ENCODE results near the gene DIAPH1.
A peak's percentile ranks its signal among the peaks of the same experiment; 100 is the strongest.

The DIAPH1 gene

DNA sequence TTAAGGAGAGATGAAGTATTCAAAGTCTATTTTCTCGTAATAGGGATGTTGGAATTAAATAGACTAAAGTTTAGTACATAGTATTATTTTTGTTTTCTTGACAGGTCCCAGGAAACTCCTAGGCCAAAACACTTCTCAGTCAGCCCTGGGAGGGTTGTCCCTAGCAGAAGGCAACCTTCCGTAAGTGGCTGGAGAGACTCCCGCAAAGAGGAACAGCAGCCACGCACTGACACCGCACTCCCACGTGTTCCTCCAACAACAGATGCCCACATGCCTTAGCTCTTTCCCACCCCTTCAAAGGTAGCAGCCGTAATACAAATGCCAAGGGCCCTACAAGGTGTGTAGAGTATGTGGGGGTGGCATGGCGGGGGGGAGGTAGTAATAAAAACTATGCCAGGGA, 101.5 kb downstream of the DIAPH1 start:
- Histone ChIP-seq H3K9me3 (ENCODE audit: severe bottlenecking) (no peaks in the 10 kb centered on the region), H3K4me1 (ENCODE audit: insufficient read depth, poor library complexity, severe bottlenecking) (peaks cover 55% of the 10 kb centered on the region), H3K27me3 (ENCODE audit: insufficient read depth, poor library complexity, severe bottlenecking) (no peaks in the 10 kb centered on the region), H3K27ac (ENCODE audit: poor library complexity, severe bottlenecking) (no peak overlapping the region), H3K36me3 (ENCODE audit: low read depth) (peaks cover 61% of the 10 kb centered on the region), H3K4me3 (ENCODE audit: severe bottlenecking) (no peak overlapping the region)
- ATAC-seq (ENCODE audit: low read depth) (no peak), DNase-seq (ENCODE audit: low spot score) (no peak)
- TF ChIP-seq, protein P1, sequence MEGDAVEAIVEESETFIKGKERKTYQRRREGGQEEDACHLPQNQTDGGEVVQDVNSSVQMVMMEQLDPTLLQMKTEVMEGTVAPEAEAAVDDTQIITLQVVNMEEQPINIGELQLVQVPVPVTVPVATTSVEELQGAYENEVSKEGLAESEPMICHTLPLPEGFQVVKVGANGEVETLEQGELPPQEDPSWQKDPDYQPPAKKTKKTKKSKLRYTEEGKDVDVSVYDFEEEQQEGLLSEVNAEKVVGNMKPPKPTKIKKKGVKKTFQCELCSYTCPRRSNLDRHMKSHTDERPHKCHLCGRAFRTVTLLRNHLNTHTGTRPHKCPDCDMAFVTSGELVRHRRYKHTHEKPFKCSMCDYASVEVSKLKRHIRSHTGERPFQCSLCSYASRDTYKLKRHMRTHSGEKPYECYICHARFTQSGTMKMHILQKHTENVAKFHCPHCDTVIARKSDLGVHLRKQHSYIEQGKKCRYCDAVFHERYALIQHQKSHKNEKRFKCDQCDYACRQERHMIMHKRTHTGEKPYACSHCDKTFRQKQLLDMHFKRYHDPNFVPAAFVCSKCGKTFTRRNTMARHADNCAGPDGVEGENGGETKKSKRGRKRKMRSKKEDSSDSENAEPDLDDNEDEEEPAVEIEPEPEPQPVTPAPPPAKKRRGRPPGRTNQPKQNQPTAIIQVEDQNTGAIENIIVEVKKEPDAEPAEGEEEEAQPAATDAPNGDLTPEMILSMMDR (IDR thresholded peaks at IDR 0.05; ENCODE audit: poor library complexity, severe bottlenecking), result no peak

DNA sequence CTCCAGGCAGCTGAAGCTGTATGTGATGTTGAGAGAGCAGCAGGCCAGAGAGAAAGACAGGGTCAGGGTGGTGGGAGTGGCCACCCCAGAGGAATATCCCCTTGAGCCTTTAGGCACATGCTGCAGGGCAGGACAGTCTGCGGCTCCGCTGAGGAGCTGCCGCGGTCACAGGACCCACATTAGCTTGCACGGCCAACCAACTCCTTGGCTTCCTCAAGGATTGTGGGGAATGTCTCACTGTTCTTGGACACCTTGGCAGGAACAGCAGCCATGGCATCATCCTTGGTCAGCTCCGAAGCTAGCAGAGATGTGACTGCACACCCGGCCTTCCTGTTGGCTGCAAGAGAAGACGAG, 102.2 kb downstream of the DIAPH1 start:
- Histone ChIP-seq H3K27ac (ENCODE audit: poor library complexity, severe bottlenecking) (peak overlapping the region; percentile 95), H3K27me3 (ENCODE audit: insufficient read depth, poor library complexity, severe bottlenecking) (no peaks in the 10 kb centered on the region)

DNA sequence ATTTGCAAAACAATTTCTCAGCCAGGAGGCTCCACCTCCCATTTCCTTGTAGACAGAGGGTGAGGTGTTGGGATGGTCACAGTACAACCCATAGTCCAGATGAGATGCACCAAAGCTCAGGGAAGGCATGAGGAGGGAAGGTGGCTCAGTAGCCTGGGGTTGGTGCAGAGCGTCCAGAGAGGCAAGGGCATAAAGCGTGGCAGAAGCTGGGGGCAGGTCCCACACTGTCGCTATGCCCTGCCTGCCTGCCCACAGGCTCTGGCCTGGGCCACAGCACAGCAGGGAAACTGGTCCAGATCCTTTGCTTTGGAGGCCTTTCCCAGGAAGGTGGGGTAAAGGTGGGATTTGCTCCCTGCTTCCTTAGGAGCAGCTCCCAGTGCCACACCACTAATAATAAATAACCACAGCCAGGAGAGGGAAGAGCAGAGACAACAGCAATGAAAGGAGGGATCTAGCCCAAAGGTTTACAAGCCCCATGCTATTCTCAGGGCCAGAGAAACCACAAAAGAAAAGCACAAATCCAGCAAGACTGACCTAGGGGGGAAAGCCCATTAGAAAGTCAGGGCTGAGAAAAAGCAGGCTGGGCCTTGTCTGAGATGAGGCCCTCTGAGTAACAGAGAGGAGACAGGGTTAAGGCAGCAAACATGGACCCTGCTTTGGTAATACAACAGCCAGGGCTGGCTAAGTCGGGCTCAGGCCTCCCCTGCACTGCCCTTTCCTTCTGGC, 102.7 kb downstream of the DIAPH1 start:
- ATAC-seq (ENCODE audit: low read depth) (no peak), DNase-seq (ENCODE audit: low spot score) (no peak)
- Histone ChIP-seq H3K9me3 (ENCODE audit: severe bottlenecking) (no peaks in the 10 kb centered on the region), H3K4me1 (ENCODE audit: insufficient read depth, poor library complexity, severe bottlenecking) (peaks cover 45% of the 10 kb centered on the region), H3K36me3 (ENCODE audit: low read depth) (peaks cover 64% of the 10 kb centered on the region), H3K4me3 (ENCODE audit: severe bottlenecking) (no peak overlapping the region), H3K27me3 (ENCODE audit: insufficient read depth, poor library complexity, severe bottlenecking) (no peaks in the 10 kb centered on the region), H3K27ac (ENCODE audit: poor library complexity, severe bottlenecking) (peak overlapping the region; percentile 95)
- TF ChIP-seq, protein P1 (IDR thresholded peaks at IDR 0.05; ENCODE audit: poor library complexity, severe bottlenecking), result no peak

More for the DNA sequence above, 102.2 kb downstream of the DIAPH1 start:
- TF ChIP-seq, protein P1 (IDR thresholded peaks at IDR 0.05; ENCODE audit: poor library complexity, severe bottlenecking), result no peak
- H3K9me3 ChIP-seq (ENCODE audit: severe bottlenecking), result no peaks in the 10 kb centered on the region
- no peak for ATAC-seq (ENCODE audit: low read depth)
- H3K4me3 ChIP-seq (ENCODE audit: severe bottlenecking), result no peak overlapping the region
- H3K4me1 ChIP-seq (ENCODE audit: insufficient read depth, poor library complexity, severe bottlenecking), result peaks cover 49% of the 10 kb centered on the region
- no peak for DNase-seq (ENCODE audit: low spot score)
- peaks cover 59% of the 10 kb centered on the region for H3K36me3 ChIP-seq (ENCODE audit: low read depth)

DNA sequence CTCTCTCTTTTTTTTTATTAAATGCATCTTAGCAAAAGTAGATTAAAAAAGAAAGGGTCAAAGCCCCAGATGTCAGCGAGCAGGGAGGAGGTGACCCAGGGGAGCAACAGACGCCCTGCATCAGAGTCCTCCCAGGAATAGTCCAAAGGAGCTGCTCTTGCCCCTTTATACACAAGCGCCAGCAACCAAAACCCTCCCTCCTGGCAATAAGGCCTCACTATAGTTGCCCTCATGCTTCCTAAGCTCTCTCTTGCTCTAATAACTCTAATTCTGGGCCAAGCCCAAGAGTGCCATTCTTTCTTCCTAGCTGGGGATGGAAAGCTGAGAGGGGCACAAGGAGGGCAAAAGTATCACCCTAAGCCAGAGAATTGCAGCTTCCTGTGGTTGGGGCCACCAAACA, 103.7 kb downstream of the DIAPH1 start:
- Histone ChIP-seq H3K27me3 (ENCODE audit: insufficient read depth, poor library complexity, severe bottlenecking) (no peaks in the 10 kb centered on the region), H3K36me3 (ENCODE audit: low read depth) (peaks cover 60% of the 10 kb centered on the region), H3K27ac (ENCODE audit: poor library complexity, severe bottlenecking) (peak overlapping the region; percentile 95), H3K9me3 (ENCODE audit: severe bottlenecking) (no peaks in the 10 kb centered on the region), H3K4me1 (ENCODE audit: insufficient read depth, poor library complexity, severe bottlenecking) (peaks cover 35% of the 10 kb centered on the region), H3K4me3 (ENCODE audit: severe bottlenecking) (no peak overlapping the region)
- DNase-seq (ENCODE audit: low spot score) (no peak), ATAC-seq (ENCODE audit: low read depth) (no peak)
- TF ChIP-seq, protein P1 (IDR thresholded peaks at IDR 0.05; ENCODE audit: poor library complexity, severe bottlenecking), result no peak

Data from RWPE2 (cell line).